HK-2 (cell line): ENCODE results near the gene ABL1.
"Not testable (repeated sequence)": the region's sequence is repeated elsewhere in the genome, so short reads cannot be mapped to it uniquely, and the experiment has no call there.

Experiments
- DNase-seq: peaks from one replicate; pipeline ENCODE4 v3.0.0-alpha.2; 2018; ENCODE audit not compliant: unreplicated experiment

Gene ABL1

GRCh38 chr9:130825351-130825651 lies 9.8 kb upstream of the ABL1 start:
- DNase-seq: no peak

GRCh38 chr9:130825809-130826208 lies 9.2 kb upstream of the ABL1 start:
- DNase-seq: no peak

GRCh38 chr9:130829762-130830161 lies 5.3 kb upstream of the ABL1 start:
- DNase-seq: no peak

GRCh38 chr9:130830231-130830760 lies 4.8 kb upstream of the ABL1 start:
- no peak for DNase-seq

GRCh38 chr9:130831077-130831476 lies 4.0 kb upstream of the ABL1 start:
- DNase-seq: no peak

GRCh38 chr9:130833031-130833990 lies 1.7 kb upstream of the ABL1 start:
- DNase-seq: no peak

- DNase-seq: peak; percentile 54
Observed at GRCh38 chr9:130835441-130836298, 616 bp downstream of the ABL1 start.

GRCh38 chr9:130837002-130837511 lies 2.0 kb downstream of the ABL1 start:
- no peak for DNase-seq

- DNase-seq: no peak
Observed at GRCh38 chr9:130837643-130838042, 2.6 kb downstream of the ABL1 start.

GRCh38 chr9:130839132-130840111 lies 4.4 kb downstream of the ABL1 start:
- DNase-seq: no peak

GRCh38 chr9:130842545-130842944 lies 7.5 kb downstream of the ABL1 start:
- no peak for DNase-seq

- no peak for DNase-seq
Observed at GRCh38 chr9:130843049-130843908, 8.2 kb downstream of the ABL1 start.

GRCh38 chr9:130844044-130844451 lies 9.0 kb downstream of the ABL1 start:
- DNase-seq: no peak

GRCh38 chr9:130845254-130845653 lies 10.2 kb downstream of the ABL1 start:
- no peak for DNase-seq

GRCh38 chr9:130845901-130846481 lies 10.9 kb downstream of the ABL1 start:
- no peak for DNase-seq

GRCh38 chr9:130846487-130847305 lies 11.6 kb downstream of the ABL1 start:
- peak; percentile 73 for DNase-seq

GRCh38 chr9:130847306-130848217 lies 12.5 kb downstream of the ABL1 start:
- DNase-seq: peak; percentile 65

GRCh38 chr9:130848514-130848913 lies 13.5 kb downstream of the ABL1 start:
- not testable (repeated sequence) for DNase-seq
